Stimulated activated CD4-positive, alpha-beta T cell treated with anti-CD3 and anti-CD28 coated beads, TNF-alpha, amount 100 ng/mL, for 48 hours (primary cell): ENCODE data around the gene RASGEF1C.

Experiments
- DNase-seq, 3 donors: peaks; one replicate each; pipeline ENCODE4 v3.0.0-alpha.2; 2020; ENCODE audit warnings: low read depth in 3 of 3

The RASGEF1C gene

GRCh38 chr5:180119903-180120236 is 89.1 kb downstream of the RASGEF1C start:
- DNase-seq = no peak

GRCh38 chr5:180119031-180119902 is 89.7 kb downstream of the RASGEF1C start:
- DNase-seq = no peak

DNA sequence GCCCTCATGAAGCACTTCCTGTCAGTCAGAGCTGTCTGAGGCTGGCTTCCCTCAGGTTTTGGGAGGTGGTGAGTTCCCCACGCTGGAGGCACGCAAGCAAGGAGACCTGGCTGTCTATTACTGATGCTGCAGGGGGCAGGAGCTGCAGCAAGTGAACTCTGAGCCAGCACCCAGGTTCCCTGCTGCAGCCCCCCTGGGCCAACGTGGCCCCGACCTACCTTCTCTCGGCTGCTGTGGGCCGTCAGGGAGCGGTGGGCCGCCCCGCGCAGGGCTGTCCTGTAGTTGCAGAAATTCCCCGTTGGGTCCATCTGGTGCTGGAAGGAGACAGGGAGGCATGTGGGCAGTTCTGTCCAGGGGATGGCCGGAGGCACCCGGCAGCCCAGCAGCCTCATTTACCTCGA is 90.6 kb downstream of the RASGEF1C start:
- no peak for DNase-seq

DNA sequence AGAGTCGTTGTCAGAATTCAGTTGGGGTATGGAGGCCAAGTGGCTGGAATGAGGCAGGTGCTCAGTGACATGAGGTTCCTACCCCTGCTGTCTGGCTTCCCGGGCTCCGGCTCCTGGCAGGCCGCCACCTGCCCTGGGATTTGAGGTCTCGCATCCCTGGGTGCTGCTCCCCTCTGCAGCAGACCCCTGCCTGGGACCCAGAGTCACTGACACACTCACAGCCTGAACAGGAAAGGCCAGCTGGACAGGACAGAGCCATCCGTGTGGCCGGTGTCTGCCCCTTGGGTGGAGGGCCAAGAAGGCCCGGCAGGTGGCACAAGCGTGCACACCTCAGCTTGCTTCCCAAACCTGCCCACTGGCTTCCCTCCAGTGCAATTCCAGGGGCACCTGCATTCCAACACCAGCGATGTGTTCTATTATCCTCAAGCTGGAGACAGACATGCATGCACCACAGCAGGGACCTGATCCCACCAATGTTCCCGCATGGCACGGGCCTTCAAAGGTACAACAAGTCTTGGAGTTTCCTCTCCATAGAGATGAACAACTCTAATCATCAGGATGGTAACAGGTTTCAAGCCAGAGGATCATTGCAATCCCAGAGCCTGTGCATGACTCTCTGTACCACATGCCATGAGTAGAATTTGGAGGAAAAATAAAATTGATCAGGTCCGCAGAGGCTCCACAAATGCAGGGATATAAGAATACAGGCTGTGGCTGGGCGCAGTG is 91.8 kb downstream of the RASGEF1C start:
- no peak for DNase-seq

GRCh38 chr5:180116077-180116999 is 92.7 kb downstream of the RASGEF1C start:
- DNase-seq = no peak

- no peak for DNase-seq
Measured at GRCh38 chr5:180115326-180116076, 93.5 kb downstream of the RASGEF1C start.

GRCh38 chr5:180114304-180115003 is 94.6 kb downstream of the RASGEF1C start:
- DNase-seq = no peak

GRCh38 chr5:180113660-180114303 is 95.2 kb downstream of the RASGEF1C start:
- DNase-seq = no peak

- no peak for DNase-seq
Measured at GRCh38 chr5:180112181-180112861, 96.7 kb downstream of the RASGEF1C start.

DNA sequence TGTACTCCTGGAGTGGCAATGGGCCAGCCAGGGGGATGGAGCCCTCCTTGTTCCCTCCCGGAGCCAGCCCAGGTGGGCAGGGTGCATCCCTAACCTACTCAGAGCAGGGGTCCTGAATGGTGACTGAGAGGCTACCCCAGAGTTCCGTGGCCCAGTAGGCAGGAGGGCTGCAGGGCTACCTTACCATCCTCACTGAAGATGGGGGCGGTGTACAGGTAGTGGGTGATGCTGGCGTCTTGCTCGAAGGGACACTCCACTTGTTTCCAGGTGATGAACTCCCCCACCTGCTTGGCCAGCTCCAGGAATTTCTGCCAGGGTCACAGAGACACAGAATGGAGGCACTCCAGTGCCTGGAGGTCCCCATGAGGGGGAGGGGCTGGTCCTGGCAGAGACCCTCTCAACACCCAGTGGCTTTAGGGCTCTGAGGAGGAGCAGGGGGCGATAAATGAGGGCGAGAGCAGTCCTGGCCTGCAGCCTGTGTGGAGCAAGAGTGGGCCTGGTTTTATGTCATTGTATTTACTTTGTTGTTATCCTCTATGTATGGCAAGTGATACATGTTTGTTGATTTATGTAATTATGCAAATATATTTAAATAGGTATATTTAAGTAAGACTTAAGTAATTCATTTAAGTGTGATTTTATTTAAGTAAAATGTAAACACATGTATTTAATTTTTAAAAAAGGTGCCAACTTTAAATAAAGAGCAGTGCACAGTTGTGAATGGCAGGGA is 97.6 kb downstream of the RASGEF1C start:
- no peak for DNase-seq

DNA sequence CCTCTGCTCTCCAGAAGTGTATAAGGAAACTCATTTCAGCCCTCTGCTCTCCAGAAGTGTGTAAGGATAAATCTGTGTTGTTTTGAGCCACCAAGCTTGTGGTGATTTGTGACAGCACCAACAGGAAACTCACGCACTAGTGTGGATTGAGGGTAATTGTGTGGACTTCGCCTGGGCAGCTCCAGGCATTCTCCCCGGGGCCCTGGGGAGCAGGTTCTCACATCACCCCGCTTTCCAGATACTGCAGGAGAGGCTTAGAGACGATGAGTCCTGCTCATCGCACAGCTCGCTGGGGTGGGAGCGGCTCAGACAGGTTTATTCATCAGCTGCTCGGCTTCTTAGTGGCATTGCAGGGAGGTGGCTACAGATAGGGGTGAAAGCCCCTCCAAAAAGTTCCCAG is 99.1 kb downstream of the RASGEF1C start:
- DNase-seq = no peak

DNA sequence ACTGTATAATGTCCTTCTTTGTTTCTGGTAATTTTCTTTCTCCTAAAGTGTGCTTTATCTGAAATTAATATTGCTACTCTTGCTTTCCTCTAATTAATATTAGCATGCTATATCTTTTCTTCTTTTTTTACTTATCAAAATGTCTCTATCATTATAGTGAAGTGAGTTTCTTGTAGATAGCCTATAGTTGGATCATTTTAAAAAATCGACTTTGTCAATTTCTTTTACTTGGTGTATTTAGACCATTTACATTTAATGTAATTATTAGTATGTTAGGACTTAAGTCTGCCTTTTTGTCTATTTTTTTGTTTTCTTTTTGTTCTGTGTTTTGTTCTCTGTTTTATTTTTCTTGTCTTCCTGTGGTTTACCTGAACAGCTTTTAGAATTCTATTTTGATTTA is 102.0 kb downstream of the RASGEF1C start:
- no peak for DNase-seq

- no peak for DNase-seq
Measured at GRCh38 chr5:180105827-180106312, 103.1 kb downstream of the RASGEF1C start.

GRCh38 chr5:180104168-180104530 is 104.9 kb downstream of the RASGEF1C start:
- no peak for DNase-seq

DNA sequence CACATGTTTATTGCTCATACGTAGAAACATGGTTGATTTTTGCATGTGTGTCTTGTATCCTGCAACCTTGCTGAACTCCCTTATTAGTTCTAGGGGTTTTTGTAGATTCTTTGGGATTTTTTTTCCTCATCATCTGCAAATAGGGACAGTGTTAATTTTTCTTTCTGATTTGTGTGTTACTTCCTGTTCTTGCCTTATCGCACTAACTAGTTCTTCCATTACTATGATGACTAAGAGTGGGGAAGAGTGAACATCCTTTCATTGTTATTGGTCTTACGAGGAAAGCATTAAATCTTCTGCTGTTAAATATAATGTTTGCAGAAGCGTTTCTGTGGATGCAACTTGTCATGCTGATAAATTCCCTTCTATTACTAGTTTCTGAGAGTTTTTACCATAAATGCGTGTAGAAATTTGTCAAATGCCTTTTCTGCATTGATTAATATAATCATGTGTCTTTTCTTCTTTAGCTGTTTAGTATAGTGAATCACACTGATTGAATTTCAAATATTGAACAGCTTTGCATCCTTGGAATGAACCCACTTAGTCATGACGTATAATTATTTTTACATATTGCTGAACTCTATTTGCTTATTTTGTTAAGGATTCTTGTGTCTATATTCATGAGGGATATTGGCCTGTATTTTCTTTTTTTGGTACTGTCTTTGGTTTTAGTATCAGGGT is 105.4 kb downstream of the RASGEF1C start:
- no peak for DNase-seq

- DNase-seq = no peak
Measured at GRCh38 chr5:180102636-180103035, 106.4 kb downstream of the RASGEF1C start.

- DNase-seq = no peak
Measured at GRCh38 chr5:180101451-180102105, 107.4 kb downstream of the RASGEF1C start.
